Endometrial microvascular endothelial cells (primary cell): ENCODE results near the gene COMMD6. TPM values are rescaled to one million over a fixed set of nuclear protein-coding genes. Genes with fewer than 3 reads are reported as not detected.

Source experiments
- in situ Hi-C: cut with HindIII; loops from 2 replicates; pipeline ENCODE4 v1.10.0; 2017; ENCODE audit warnings: low sequenced_read_pairs, low pct_unique_long_range_greater_than_20kb; ENCODE audit errors: inconsistent ontology term
- total RNA-seq: library from RNA; depleted of rRNA; stranded (reverse); fragments of >200 nt; gene quantifications from one replicate; pipeline ENCODE4 v1.2.3, GENCODE V29; 2015; ENCODE audit errors: inconsistent ontology term

COMMD6 gene
- total RNA-seq, 1 donor from 2014 or later, result 71.5 TPM

DNA sequence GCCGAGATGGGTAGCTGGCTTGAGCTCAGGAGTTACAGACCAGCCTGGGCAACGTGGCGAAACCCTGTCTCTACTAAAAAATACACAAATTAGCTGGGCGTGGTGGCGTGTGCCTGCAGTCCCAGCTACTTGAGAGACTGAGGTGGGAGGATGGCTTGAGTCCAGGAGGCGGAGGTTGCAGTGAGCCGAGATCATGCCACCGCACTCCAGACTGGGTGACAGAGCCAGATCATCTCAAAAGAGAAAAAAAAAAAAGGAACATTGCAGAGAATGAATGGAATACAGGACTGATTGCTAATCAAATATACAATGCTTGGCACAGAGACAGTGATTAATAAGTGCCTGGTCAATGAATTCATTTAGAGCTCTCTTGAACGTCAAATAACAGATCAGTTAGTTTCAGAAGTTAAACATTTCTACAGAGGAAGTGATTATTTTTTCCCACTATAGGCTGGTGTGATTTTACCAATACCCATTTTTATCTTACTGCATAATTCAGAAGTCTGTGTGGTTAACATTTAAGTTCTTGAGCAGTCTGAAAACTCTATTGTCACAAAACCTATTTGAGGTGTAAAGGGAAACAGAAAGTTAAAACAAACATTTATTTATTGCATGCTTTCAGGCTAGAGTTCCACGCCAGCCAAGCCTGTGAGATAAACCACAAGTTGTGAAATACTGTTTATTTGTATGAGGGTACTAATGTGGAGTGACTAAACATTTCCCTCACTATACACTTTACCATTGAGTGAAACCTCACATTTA lies 48.0 kb downstream of the COMMD6 start:
- in situ Hi-C loops, result no loop called here

DNA sequence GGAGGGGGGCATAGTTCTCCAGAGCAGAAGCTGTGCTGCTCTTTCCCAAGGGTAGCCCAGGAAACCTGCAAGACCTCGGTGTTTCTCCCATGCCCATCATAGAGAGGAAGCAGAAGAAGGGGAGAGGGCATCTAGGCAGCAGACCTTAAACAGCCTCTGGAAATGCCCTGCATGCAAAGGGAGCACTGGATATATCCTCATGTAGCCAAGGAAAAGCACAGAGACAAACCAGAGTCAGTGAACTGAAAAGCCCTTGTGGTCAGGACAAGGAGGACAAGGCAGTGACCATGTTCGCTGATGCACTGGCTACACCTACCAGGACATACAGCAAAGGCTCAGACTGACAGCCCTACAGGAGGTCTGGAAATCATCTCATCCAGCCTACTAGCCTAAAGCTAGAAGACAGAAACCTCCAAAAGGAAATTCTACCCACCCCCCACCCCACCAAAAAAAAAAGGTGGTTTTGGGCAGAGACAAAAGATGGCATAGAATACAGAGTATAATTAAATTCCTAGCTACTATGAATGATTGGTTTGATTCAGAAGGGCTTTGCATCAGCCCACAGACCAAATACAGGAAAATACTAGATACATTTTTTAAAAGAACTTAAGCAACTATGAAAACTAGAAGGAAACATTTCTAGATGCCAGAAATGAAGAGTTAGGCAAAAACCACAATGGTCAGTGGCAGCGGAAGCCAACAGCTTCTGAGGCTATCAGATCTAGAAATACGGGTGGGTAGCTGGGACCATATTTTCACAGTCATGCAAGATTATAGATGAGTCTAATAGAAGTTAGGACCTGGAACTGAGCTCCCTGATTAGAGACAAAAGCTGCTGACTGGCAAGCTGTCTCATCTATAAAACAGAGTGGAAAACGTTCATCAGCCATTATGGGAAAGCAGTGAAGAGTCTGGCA lies 51.2 kb downstream of the COMMD6 start:
- in situ Hi-C loops, result no loop called here

DNA sequence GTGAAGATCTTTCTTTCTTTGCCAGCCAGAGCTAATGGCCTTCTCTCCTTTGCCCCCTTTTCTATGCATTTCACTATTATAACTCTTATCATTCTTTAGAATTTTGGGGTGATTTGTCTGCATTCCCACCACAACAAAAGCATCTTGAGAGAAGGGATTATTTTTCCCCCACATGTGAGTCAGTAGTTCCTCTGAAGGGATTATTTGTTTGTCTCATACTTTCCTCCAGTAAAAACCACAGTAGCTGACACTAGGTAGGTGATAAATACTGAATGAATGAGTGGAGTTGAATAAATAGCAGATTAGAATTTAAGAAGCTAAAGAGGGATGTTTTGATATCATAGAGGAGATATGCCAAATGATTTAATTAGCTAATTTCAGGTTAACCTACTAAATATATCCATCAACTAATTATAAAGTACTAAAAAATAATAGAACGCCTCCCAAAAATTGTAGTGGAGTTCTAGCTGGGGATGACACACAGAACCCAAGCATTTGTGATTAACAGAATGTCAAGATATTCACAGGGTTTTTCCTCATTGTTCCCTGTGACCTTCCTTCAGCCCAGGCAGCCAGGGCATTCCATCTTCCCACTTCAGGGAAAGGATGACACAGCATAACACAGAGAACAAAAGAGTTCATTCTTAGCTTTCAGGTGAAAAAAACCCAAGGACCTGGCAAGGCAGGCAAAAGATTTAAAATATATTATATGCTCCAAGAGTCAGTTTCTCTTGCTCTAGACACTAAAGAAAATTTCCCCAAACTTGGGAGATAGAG lies 52.2 kb downstream of the COMMD6 start:
- in situ Hi-C loops, result no loop called here

DNA sequence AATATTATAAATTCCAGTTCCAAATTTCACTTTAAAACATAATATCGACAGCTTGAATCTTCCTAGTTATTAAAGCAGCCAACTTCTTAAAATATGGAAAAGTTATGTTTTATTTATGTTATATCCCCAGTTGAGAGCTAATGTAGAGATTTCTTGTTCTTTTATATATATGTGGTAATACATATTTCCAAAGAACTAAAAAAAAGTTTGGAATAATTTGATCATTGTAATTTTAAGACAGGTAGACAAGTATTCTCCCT lies 54.9 kb downstream of the COMMD6 start:
- in situ Hi-C loops, result no loop called here

DNA sequence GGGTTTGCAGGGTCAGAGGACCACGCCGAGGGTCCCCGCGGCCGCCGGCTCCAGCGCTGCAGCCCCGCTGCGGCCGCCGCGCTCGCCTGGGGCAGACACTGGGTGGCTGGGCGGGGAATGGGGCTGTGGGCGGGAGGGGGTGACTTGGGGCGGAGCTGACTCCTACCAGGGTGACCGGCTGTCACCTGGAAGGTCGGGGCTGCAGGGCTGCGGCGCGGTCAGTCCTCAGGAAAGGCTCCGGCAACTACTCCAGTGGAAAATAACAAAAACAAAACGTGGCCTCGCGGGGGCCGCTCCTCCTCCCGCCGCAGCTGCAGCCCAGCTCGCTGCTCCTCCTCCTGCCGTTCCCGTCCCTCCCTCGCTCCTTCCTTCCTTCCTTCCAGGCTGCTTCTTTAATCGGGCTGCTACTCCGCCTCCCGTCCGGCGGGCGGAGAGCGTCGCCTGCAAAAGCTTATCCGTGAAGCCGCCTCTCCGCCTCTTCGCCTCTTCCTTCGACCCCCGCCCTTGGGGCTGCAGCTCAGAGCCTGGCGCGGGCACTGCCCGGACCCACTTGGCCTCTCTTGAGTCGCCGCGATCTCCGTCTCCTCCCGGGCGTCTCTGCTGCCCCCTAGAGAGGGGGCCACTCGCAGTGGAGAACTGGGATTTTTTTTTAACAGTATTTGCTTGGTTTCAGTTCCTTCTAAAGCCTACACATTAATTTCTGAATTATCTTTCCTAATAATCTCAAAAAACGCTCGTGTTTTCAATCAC lies 55.4 kb downstream of the COMMD6 start, which contains the start of gene TBC1D4:
TSS of gene TBC1D4 (minus strand) at position 100 of the 750 bp plus-strand sequence. CDS start 402 bp downstream, outside the sequence.
- in situ Hi-C loops, result no loop called here

DNA sequence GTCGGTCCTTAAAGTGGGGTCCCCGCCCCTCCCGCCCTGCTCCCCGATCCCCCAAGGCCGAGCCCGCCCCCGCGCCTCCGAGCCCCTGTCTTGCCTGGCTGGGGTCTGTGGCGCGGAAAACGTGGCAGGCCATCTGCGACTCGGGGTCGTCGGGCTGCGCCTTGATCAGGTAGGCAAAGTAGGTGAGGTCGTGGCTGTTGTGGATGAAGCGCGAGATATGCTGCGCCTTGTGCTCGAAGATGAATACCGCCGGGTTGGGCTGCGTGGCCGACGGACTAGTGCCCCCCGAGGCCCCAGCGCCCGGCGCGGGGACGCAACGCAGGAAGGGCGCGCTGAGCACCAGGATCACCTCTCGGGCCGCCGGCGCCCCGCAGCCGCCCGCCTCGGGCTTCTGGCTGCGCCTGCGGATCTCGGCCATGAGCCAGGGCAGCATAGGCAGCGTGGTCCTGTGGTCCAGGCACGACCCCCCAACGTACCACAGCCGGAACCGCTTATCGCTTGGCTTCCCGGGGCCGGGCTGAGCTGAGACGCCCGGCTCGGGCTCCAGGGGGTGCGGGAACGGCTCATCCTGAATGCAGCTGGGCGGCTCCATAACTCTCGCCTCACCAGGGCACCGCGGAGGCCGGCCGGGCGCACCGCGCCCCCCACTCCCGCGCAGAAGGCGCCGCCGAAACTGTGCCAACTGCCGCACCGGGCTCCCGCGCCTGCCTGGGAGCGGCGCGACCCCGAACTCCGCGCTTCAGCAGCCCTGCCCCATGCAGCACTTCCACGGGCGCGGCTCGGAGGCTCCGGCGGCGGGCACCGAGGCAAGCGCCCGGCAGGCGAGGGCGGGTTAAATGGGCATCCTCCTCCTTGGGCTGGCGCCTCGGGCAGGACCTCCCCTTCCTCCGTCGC lies 56.2 kb downstream of the COMMD6 start:
- in situ Hi-C loops, result no loop called here

DNA sequence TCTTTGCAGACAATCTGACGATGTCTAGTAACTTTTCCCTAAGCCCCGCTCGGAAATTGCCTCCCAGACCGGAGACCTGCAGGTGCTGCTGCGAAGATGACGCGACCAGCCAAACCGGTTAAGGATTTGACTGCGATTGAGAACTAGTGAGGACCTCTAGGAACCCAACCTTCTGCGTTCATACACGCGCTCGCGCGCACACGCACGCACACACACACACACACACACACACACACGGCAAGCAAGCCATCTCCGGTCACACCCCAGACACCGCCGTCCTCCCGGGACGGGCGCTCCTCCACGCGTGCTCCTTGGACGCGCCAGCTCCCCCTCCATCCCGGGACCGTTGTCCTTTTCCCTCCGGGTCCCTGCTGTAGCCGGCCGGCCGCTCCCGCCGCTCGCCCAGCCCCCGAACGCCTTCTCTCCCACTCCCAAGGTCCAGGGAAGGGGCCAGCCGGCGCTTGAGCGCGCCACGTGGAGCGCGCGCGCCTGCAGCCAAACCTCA lies 56.9 kb downstream of the COMMD6 start:
- in situ Hi-C loops, result no loop called here

DNA sequence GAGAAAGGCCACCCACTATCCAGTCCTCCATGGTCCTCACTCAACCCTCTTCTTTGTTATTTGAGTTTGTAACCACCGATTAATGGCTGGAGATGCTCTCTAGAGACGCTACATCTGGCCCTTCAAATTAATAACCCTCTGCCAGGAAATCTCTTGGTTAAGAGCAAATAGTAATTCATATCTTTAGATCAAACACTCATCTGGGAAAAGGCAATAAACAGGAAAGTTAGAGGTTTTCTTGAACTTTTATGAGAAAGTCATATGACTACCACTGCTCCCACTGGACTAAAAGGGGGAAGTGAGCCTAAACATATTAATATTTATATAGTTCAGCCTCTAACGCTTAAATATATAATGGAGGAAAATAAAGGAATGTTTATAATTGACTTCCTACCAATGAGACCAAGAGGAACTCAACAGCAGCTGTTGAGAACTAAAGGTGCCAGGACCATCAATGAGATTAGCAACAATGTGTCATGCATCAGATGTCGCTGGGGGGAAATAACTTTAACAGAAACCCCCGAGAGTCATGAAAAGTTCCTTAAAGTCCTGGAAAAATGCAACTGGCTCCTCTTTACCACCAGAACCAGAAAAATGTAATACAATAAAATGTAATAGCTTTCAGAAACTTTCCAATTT lies 58.4 kb downstream of the COMMD6 start:
- in situ Hi-C loops, result no loop called here

DNA sequence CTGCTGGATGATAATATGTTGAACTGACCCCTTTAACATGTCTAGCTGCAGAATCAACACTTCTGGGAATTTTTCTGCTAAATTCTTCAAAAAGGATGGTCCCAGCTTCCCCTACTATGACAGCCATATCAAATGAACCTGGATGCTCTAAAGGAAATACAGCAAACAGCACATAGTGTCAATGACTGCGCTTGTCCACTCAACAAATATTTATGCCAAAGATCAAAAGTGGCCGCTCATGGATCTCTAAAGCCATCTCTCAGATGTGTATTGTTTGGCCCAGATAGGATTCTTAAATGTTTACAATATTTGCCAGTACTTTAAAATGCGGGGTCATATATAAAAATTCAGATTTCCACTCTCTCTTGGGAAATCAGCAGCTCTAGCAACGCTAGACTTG lies 59.0 kb downstream of the COMMD6 start:
- in situ Hi-C loops, result no loop called here

Other genes with a start within 250 kb of the COMMD6 start
- gene TBC1D4, start 55.7 kb downstream of the COMMD6 start, total RNA-seq, result 33.3 TPM
- gene UCHL3, start 11.9 kb upstream of the COMMD6 start, total RNA-seq, result 70.6 TPM
- gene LMO7, start 98.5 kb upstream of the COMMD6 start, total RNA-seq, result 8.6 TPM